IPS-NIHi11 (cell line): ENCODE measurements around the gene RAPGEF6.
"Not testable (repeated sequence)": the region's sequence is repeated elsewhere in the genome, so short reads cannot be mapped to it uniquely, and the experiment has no call there.

Experiments
- DNase-seq: peaks from one replicate; pipeline ENCODE4 v3.0.0; 2012; ENCODE audit warnings: mixed read lengths, low spot score

Gene RAPGEF6

DNA sequence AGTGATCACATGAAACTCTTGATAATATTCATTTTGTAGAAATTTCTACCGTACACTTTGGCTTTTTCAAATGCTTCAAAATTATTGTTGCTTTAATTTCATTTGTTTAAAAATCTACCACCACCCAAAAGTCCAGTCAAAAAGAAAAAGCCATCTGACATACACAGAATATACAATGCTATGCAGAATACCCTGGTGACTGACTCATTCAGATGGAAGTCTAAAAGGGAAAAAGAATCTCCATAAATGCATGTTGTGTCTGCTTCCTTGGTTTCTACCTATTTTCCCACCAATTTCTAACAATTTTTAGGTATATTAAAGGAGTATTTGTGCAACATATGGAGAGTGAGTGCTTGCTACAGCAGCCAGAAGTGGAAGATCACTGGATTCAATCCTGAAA is 9.3 kb upstream of the RAPGEF6 start:
- DNase-seq: no peak

DNA sequence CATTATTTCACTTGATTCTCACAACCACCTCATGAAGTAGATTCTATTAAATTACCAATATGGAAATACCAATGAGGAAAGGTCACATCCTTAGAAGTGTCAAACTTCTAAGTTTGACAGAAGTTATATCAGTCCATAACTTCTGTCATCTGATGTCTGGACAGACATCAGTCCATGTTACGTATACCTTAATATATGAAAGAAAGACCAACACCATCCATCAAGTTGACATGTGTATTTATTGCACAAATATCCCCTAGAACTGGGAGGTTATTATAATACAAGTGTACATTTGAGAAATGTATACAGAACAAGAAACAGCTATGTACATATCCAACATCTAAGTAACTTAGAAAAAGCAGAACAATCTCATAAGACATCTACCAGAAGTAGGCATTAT is 6.5 kb upstream of the RAPGEF6 start:
- DNase-seq: no peak

DNA sequence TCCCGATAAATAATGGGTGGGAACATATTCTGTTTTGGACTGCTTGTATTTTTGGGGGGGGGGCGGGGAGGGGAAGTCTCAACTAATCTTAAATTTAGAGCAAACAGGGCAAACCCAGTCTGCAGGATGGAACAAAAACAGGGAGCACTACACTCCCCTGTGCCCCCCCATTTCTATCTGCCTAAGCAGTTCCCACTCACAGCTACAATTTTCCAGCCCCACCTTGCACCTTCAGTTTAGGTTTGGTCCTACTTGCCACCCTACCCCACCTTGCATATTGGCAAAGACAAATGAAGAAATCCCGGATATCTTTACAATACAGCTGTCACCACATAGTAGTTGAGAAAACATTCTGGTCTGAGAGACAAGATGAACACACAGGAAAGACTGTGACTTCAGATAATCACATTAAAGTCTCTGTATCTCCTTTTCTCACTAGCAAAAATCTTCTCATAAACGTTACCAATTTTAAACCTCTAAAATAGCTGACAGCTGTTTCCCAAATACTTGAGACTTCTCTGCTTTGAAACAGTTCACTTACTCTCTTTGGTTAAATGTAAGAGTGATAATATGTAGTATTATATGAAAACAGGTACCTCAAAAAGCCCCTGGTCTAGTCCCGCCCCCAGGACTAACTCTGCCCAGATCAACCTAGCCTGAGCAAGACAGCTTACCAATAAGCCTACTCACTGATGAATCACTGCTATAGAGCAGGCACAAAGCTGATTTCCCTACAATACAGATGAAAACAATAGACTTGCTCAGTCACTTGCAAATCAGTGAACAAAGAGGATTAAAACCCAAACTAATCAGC is 5.2 kb upstream of the RAPGEF6 start:
- DNase-seq: no peak

GRCh38 chr5:131639148-131639547 is 4.1 kb upstream of the RAPGEF6 start:
- no peak for DNase-seq

DNA sequence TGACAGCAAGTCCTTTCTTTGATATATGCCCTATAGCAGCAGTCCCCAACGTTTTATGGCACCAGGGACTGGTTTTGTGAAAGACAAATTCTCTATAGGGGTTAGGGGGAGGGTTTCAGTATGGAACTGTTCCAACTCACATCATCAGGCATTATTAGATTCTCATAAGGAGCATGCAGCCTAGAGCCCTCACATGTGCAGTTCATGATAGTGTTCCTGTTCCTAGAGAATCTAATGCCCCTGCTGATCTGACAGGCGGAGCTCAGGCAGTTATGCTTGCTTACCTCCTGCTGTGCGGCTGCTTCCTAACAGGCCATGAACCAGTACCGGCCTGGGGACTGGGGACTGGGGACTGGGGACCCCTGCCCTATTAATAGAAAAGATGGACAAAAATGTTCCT is 2.7 kb upstream of the RAPGEF6 start:
- DNase-seq: no peak

- no peak for DNase-seq
Measured at GRCh38 chr5:131635684-131636572, 899 bp upstream of the RAPGEF6 start.

DNA sequence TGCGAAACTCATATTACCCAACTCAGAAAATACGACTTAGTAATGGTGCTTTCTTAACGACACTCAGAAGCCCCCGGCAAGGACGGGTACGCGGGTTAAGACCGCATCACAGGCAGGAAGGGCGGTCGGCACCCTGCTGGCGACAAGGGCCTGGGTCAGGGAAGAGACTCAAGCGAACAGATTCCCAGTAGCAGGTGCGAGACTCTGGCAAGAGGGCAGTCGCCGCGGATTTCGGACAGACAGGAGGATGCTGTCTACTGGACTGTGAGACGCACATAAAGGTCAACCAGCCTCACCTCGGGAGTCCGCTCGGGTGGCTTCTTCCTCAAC is 398 bp downstream of the RAPGEF6 start:
- peak; percentile 74 for DNase-seq

GRCh38 chr5:131634238-131634637 is 791 bp downstream of the RAPGEF6 start:
- no peak for DNase-seq

- no peak for DNase-seq
Measured at GRCh38 chr5:131633830-131634229, 1.2 kb downstream of the RAPGEF6 start.

DNA sequence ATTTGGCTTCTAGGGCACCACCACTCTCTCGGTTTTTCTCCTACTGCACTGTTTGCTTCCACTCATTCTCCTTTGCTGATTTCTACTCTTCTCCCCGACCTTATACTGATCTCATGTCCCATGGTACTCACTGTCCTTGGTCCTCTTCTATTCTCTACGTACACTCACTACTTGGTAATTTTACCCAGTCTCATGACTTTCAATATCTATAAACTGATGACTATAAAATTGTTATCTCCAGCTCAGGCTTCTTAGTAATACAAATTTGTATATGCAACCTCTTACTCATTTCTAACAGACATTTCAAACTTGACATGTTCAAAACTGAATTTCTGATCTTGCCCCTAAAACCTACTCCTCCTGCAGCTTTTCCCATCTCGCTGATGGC is 4.1 kb downstream of the RAPGEF6 start:
- no peak for DNase-seq

DNA sequence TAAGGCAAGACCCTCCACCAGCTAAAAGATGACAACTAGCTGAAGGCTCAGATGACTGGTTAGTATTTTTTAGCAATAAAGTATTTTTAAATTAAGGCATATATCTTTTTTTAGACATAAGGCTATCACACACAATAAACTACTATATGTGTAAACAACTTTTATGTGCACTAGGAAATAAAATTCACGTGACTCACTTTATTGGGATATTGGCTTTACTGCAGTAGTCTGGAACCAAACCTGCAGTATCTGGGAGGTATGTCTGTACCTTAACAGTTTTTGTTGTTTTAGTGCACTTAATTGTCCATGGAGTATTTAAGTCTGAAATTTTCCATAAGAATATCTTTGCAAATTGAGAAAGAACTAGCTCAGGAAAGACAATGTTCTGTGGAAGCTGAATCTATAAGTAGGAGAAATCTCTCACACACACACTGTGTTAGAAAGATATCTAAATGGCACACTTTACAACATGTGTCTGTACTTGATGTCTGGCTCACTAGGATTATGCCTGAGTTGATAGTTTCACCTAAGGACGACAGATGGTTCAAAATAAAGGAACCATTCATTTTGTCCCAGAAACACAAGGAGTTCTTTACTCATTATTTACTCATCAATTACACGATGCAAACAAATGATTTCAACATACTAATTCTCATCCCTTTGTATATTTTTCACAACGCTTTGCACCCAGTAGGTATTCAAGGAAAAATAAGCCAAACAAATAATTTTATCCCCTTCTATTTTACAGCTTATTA is 4.6 kb downstream of the RAPGEF6 start:
- no peak for DNase-seq

DNA sequence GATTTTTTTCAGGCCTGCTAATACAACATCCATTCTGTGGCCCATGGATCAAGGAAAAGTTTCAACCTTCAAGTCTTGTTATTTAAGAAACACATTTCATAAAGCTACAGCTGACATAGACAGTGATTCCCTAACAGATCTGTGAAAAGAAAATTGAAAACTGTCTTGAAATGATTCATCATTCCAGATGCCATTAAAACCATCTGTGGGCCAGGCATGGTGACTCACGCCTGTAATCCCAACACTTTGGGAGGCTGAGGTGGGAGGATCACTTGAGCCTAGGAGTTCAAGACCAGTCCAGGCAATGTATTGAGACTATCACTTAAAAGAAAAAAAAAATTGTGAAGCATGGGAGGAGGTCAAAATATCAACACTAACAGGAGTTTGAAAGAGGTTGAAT is 6.0 kb downstream of the RAPGEF6 start:
- no peak for DNase-seq

DNA sequence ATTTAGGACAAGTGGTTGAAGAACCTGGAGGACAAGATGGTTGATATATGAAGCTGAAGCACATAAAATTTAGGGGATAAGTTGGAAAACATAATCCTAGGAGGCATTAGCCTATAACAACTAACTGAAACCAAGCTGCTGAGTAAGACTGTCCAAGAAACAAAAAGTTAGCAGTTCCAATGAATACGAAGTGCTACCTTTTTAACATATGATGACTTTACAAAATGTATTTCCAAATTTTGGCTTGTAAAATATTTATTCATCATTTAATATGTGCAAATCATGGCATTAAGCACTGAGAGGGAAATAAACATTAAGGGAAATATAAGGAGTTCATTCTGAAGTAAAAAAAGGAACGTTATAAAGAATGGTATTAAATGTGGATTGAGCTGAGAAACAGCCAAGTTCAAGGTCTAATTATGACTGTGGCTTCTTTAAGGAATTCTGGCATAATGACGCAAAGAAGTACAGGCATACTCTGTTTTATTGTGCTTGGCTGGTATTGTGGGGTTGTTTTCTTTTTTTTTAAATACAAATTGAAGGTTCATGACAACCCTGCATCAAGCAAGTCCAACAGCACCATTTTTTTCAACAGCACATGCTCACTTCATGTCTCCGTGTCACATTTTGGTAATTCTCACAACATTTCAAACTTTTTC is 7.7 kb downstream of the RAPGEF6 start:
- DNase-seq: no peak

GRCh38 chr5:131622633-131623032 is 12.4 kb downstream of the RAPGEF6 start:
- no peak for DNase-seq

GRCh38 chr5:131621164-131621563 is 13.9 kb downstream of the RAPGEF6 start:
- DNase-seq: not testable (repeated sequence)

GRCh38 chr5:131619102-131619501 is 15.9 kb downstream of the RAPGEF6 start:
- no peak for DNase-seq

GRCh38 chr5:131617140-131617822 is 17.7 kb downstream of the RAPGEF6 start:
- no peak for DNase-seq

GRCh38 chr5:131615957-131616356 is 19.1 kb downstream of the RAPGEF6 start:
- no peak for DNase-seq

DNA sequence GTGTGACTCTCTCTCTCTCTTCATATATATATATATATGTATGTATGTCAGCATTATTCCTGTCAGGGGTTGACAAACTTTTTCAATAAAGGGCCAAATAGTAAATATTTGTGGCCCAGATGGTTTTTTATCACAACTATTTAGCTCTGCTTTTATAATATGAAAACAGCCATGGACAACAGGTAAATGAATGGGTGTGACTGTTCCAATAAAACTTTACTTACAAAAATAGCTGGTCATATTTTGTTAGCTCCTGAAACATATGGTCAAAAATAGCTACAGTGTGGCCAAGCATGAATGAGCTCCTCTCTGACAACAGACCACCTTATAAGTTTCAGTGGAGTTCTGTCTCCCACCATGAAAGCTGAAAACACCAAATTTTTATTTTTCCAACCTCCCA is 21.6 kb downstream of the RAPGEF6 start:
- DNase-seq: no peak

GRCh38 chr5:131611064-131611381 is 24.0 kb downstream of the RAPGEF6 start:
- DNase-seq: no peak

GRCh38 chr5:131610198-131611063 is 24.6 kb downstream of the RAPGEF6 start:
- peak; percentile 50 for DNase-seq
